ENCODE data around the gene RHOT1.
"Not testable (repeated sequence)": the region's sequence is repeated elsewhere in the genome, so short reads cannot be mapped to it uniquely, and the experiment has no call there.

The RHOT1 gene

DNA sequence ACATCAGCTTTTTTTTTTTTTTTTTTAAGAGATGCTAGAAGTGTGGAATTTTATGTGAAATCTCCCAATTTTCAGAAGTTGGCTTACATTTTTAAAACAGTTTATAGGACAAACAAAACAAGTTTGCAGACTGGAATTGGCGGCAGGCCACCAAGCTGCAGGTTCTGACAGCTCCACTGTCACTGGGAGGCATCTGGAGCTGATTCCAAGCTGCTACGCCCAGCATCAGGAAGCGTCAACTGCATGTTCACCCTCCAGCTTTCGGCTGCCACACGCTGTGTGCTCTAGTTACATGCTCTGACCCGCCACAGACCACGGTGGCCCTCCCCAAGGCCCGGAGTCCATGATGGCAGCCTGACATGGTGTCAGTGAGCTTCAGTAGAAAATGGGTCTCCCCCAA, 26.8 kb upstream of the RHOT1 start:
- not testable (repeated sequence) for H3K9me3 Mint-ChIP-seq (ENCODE audit: low read depth); H3K27me3 Mint-ChIP-seq; H3K27ac Mint-ChIP-seq; H3K36me3 Mint-ChIP-seq; H3K4me3 Mint-ChIP-seq
- H3K4me1 Mint-ChIP-seq (ENCODE audit: low read depth): peaks cover 16% of the 10 kb centered on the region

DNA sequence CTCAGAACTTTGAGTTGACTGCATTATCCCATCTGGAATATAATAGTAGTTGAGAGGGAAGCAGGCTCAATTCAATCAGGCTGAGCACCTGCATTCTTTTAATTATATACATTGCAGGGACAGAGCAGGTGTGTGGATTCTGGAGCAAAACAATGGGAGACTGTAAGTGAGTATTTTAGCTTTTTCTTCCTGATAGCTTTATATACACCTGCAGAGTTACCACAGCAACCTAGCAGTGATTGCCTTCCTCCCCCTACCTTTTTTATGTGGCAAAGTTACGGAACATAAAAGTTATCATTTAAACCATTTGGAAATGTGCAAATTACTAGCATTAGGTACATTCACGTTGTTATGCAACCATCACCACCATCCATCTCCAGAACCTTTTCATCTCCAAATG, 25.4 kb upstream of the RHOT1 start:
- Mint-ChIP-seq H3K27ac (no peak overlapping the region), H3K36me3 (no peaks in the 10 kb centered on the region), H3K4me3 (no peak overlapping the region), H3K9me3 (ENCODE audit: low read depth) (no peaks in the 10 kb centered on the region), H3K27me3 (no peaks in the 10 kb centered on the region), H3K4me1 (ENCODE audit: low read depth) (peaks cover 13% of the 10 kb centered on the region)

DNA sequence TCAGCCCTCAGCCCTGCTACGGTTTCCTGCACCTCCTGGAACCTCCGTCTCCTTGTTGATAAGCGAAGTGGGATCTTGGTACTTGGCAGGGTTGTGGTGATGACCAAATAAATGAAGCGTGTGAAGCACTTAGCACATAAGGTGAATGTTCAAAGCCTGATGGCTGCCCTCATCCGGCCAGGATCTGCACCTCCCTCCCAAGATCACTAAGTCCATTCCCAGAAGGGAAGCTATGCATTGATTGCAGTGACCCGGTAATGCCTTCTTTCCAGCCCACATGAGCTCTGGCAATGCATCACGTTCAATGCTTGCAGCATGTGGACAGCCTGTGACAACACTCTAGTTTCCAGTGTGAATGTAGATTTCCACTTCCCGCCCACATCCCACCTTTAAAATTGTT, 24.9 kb upstream of the RHOT1 start:
- Mint-ChIP-seq H3K4me1 (ENCODE audit: low read depth) (peaks cover 13% of the 10 kb centered on the region), H3K36me3 (no peaks in the 10 kb centered on the region), H3K27me3 (no peaks in the 10 kb centered on the region), H3K4me3 (no peak overlapping the region), H3K9me3 (ENCODE audit: low read depth) (no peaks in the 10 kb centered on the region), H3K27ac (no peak overlapping the region)

DNA sequence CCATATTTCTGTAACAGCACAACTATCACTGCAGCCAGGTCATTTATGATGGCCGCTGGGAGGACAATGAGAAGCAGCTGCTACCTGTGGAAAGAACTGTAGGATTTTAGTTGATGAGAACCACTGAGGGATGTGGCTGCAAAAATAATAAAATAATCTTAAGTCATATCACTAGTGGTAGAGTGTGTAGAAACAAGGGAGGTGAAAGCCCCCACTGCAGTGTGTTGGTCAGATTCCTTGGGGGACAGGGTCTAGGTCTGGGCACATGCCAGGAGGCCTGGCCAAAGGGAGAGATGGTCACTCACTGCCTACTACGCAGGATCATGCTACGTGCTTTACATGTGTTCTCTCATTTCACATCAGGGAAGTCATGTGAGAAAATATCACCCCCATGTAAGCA, 24.2 kb upstream of the RHOT1 start:
- not testable (repeated sequence) for H3K36me3 Mint-ChIP-seq; H3K27me3 Mint-ChIP-seq; H3K27ac Mint-ChIP-seq; H3K4me3 Mint-ChIP-seq; H3K9me3 Mint-ChIP-seq (ENCODE audit: low read depth)
- H3K4me1 Mint-ChIP-seq (ENCODE audit: low read depth): peaks cover 13% of the 10 kb centered on the region

DNA sequence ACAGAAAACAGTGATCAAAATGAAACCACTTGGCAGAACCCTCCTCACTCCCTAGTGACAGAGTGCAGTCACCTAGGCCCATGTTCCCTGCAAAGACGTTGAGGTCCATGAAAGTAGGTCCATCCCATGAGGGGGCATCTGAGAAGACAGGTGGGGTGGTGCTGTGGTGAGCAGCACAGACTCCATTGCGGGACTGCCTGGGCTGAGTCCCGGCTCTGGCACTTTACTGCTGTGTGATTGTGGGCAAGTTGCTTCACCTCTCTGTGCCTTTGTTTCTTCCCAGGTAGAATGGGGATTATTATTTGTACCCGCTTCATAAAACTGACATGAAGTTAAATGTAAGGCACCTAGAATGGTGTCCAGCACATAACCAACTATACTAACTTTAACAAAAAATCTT, 23.5 kb upstream of the RHOT1 start:
- Mint-ChIP-seq H3K4me3 (no peak overlapping the region), H3K9me3 (ENCODE audit: low read depth) (no peaks in the 10 kb centered on the region), H3K36me3 (no peaks in the 10 kb centered on the region), H3K27me3 (no peaks in the 10 kb centered on the region), H3K4me1 (ENCODE audit: low read depth) (peaks cover 12% of the 10 kb centered on the region), H3K27ac (no peak overlapping the region)

DNA sequence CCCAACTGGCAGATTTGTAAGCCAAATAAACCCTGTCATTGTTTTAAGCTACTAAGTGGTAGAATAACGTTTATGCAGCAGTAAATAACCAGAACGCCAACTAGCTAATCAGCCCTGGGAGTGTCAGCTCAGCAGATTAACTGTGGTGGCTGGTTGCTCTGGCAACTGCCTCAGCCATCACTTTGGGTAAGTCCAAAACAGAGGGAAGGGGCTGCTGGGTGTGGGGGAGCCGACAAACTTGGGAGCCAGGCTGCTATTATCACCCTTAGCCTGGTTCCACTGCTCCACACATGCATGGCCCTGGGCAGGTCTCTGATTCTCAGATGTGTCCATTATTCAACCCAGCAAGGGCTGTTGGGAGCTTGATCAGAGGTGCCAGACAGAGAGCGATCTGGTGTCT, 22.2 kb upstream of the RHOT1 start:
- peaks cover 8% of the 10 kb centered on the region for H3K4me1 Mint-ChIP-seq (ENCODE audit: low read depth)
- no peak overlapping the region for H3K4me3 Mint-ChIP-seq
- no peaks in the 10 kb centered on the region for H3K27me3 Mint-ChIP-seq
- H3K27ac Mint-ChIP-seq: no peak overlapping the region
- H3K36me3 Mint-ChIP-seq: no peaks in the 10 kb centered on the region
- no peaks in the 10 kb centered on the region for H3K9me3 Mint-ChIP-seq (ENCODE audit: low read depth)

DNA sequence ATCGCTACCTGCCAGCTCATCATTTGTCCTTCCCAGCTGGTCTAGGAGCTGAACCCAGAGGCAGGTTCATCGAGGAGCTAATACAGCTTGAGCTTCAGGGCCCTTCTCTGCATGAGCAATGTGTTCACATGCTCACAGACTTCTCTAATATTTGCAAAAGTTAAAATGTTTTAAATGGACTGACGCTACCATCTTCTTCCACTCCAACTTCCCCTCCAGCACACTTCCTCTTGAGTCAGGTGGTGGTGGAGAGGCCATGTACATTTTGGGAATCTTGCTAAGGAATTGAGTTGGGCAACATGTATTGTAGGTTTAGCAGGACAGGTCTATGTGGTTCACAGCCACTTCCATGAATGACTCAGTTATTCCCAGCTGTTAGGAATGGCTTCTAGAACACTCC, 21.6 kb upstream of the RHOT1 start:
- Mint-ChIP-seq H3K36me3 (no peaks in the 10 kb centered on the region), H3K9me3 (ENCODE audit: low read depth) (no peaks in the 10 kb centered on the region), H3K27me3 (no peaks in the 10 kb centered on the region), H3K4me3 (no peak overlapping the region), H3K27ac (no peak overlapping the region), H3K4me1 (ENCODE audit: low read depth) (peaks cover 8% of the 10 kb centered on the region)

DNA sequence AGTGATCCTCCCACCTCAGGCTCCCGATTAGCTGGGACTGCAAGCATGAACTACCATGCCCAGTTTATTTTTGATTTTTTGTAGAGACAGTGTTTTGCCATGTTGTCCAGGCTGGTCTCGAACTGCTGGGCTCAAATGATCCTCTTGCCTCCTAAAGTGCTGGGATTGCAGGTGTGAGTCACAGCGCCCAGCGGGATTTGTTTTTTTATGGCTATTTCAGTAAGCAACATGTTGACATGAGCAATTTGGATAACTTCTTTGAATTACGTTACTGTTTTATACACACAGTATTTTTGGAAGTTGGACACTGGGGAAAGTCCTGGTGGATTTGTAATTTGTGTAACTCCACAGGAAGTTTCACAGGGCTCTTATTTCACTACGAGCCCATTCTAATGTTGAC, 18.5 kb upstream of the RHOT1 start:
- H3K36me3 Mint-ChIP-seq: no peaks in the 10 kb centered on the region
- no peaks in the 10 kb centered on the region for H3K27me3 Mint-ChIP-seq
- H3K4me3 Mint-ChIP-seq: no peak overlapping the region
- peaks cover 20% of the 10 kb centered on the region for H3K4me1 Mint-ChIP-seq (ENCODE audit: low read depth)
- H3K9me3 Mint-ChIP-seq (ENCODE audit: low read depth): no peaks in the 10 kb centered on the region
- no peak overlapping the region for H3K27ac Mint-ChIP-seq

DNA sequence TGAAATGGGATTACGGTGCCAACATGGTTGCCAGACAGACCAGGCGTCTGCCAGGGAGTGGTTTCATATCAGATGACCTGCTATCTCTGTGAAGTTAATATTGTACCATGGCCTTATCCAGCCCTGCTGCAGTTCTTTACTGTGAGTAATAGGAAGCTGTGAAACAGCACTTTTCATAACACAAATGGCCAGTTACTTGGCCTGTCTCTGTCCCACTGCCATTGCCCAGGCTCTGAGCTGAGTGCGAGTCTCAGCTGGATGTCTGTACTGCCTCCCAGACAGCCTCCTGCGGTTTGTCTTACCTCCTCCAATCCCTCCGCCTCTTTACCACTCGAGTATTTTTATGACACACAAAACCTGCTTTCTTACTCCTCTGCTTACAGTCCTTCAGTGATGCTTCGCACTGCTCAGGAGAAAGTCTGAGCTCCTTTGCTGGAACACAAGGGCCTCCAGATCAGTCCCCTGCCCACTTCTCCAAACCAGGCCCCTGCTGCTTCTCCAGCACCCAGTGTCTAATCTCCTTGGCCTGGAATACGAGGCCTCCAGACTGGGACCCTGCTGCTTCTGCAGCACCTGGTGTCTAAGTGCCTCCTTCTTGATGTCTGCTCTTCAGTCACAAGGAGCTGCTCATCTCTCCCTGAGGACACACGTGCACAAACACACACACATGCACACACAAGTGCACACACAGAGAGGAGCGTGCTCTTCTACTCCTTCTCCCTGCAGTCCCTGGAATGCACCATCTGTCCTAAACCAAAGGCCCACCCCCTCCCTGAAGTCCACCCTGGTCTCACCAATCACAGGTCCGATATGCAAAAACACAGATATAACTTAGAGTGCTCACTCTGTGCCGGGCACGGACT, 17.1 kb upstream of the RHOT1 start:
- Mint-ChIP-seq H3K4me3 (no peak overlapping the region), H3K27ac (peak overlapping the region; percentile 58), H3K27me3 (no peaks in the 10 kb centered on the region), H3K4me1 (ENCODE audit: low read depth) (peaks cover 28% of the 10 kb centered on the region), H3K36me3 (peaks cover 2% of the 10 kb centered on the region), H3K9me3 (ENCODE audit: low read depth) (no peaks in the 10 kb centered on the region)

DNA sequence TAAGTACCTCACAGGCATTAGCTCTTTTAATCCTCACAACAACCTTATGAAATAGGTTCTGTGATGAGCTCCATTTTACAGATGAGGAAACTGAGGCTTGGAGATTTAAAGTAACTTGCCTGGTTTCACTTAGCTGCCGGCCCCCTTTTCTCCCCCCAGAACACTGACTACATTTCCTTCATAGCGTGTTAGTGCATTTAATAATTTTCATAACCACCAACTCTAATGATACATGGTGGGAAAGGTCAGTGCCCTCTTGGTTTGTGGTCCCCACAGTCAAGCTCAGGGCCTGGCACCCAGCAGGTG, 16.5 kb upstream of the RHOT1 start:
- Mint-ChIP-seq H3K27me3 (no peaks in the 10 kb centered on the region), H3K27ac (peak overlapping the region; percentile 58), H3K9me3 (ENCODE audit: low read depth) (no peaks in the 10 kb centered on the region), H3K36me3 (peaks cover 2% of the 10 kb centered on the region), H3K4me3 (peak overlapping the region; percentile 23), H3K4me1 (ENCODE audit: low read depth) (peaks cover 28% of the 10 kb centered on the region)

DNA sequence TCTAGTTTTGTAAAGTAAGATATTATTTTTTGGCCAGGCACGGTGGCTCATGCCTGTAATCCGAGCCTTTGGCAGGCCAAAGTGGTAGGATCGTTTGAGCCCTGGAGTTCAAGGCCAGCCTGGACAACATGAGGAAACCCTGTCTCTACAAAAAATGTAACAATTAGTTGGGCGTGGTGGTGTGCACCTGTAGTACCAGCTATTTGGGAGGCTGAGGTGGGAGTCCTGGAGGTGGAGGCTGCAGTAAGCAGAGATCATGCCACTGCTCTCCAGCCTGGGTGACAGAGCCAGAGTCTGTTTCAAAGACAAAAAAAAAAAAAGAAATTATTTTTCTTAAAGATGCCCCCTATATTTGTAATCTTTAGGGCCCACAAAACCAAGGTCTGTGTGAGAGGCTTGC, 16.0 kb upstream of the RHOT1 start:
- peak overlapping the region; percentile 23 for H3K4me3 Mint-ChIP-seq
- peak overlapping the region; percentile 96 for H3K27ac Mint-ChIP-seq
- H3K36me3 Mint-ChIP-seq: peaks cover 2% of the 10 kb centered on the region
- H3K9me3 Mint-ChIP-seq (ENCODE audit: low read depth): no peaks in the 10 kb centered on the region
- H3K4me1 Mint-ChIP-seq (ENCODE audit: low read depth): peaks cover 28% of the 10 kb centered on the region
- no peaks in the 10 kb centered on the region for H3K27me3 Mint-ChIP-seq

DNA sequence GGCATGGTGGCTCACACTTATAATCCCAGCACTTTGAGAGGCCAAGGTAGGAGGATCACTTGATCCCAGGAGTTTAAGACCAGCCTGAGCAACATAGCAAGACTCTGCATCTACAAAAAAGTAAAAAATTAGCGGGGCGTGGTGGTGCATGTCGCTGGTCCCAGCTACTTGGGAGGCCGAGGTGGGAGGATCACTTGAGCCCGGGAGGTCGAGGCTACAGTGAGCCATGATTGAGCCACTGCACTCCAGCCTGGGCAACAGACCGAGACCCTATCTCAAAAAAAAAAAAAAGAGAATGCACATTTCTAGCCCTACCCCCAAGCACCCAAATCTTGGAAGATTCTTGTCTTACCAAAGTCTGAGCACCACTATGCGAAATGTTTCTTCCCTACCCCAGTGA, 15.6 kb upstream of the RHOT1 start:
- Mint-ChIP-seq H3K4me1 (ENCODE audit: low read depth) (peaks cover 28% of the 10 kb centered on the region), H3K36me3 (peaks cover 2% of the 10 kb centered on the region), H3K9me3 (ENCODE audit: low read depth) (no peaks in the 10 kb centered on the region), H3K27ac (peak overlapping the region; percentile 96), H3K4me3 (peak overlapping the region; percentile 96), H3K27me3 (no peaks in the 10 kb centered on the region)

DNA sequence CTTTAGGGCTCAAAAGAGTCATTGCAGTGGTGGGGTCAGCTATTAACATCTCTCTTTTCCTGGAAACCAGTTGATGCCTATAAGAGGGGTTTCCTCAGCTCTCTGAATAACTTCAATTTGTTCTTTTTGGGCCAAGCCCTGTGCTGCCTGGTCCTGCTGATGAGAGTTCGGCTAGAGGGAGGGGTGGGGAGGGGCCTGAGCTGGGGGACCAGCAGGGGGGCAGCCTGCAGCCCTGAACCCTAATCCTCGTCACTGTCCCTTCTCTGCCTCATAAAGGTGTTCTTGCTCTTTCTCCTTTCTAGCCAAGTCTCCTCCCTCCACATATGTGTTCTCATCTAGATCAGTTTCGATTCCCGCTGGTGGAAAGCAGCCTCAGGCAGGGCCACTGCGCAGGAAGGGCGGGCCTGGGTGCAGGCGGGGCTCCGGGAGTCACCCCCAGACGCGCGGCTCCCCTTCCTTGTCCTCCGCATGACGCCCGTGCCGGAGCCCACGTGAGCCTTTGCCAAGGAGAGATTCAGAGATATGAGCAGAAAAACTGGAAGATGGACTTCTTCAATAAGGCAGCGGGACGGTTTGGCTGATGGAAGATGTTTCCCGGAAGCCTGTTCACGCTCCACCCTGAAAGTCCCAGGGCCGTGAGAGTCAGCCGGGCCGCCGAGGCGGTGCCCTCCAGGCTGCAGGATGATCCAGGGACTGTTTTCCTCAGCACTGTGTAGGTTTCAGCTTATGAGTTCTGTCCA, 15.0 kb upstream of the RHOT1 start:
- Mint-ChIP-seq H3K27me3 (no peaks in the 10 kb centered on the region), H3K4me1 (ENCODE audit: low read depth) (peaks cover 28% of the 10 kb centered on the region), H3K9me3 (ENCODE audit: low read depth) (no peaks in the 10 kb centered on the region), H3K36me3 (peaks cover 2% of the 10 kb centered on the region), H3K4me3 (peak overlapping the region; percentile 96), H3K27ac (peak overlapping the region; percentile 96)

DNA sequence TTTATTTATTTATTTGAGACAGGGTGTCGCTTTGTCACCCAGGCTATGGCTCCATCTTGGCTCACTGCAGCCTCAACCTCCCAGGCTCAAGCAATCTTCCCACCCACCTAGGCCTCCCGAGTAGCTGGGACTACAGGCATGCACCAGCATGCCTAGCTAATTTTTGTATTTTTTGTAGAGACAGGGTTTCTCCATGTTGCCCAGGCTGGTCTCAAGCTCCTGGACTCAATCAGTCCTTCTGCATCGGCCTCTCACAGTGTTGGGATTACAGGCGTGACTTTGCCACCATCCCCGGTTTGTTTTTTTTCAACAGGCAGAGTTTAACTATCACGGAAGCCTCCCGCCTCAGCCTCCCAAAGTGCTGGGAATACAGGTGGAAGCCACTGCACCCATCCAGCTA, 13.8 kb upstream of the RHOT1 start:
- H3K27me3 Mint-ChIP-seq; H3K9me3 Mint-ChIP-seq (ENCODE audit: low read depth); H3K36me3 Mint-ChIP-seq: not testable (repeated sequence)
- Mint-ChIP-seq H3K4me1 (ENCODE audit: low read depth) (peaks cover 28% of the 10 kb centered on the region), H3K4me3 (peak overlapping the region; percentile 96), H3K27ac (peak overlapping the region; percentile 68)

DNA sequence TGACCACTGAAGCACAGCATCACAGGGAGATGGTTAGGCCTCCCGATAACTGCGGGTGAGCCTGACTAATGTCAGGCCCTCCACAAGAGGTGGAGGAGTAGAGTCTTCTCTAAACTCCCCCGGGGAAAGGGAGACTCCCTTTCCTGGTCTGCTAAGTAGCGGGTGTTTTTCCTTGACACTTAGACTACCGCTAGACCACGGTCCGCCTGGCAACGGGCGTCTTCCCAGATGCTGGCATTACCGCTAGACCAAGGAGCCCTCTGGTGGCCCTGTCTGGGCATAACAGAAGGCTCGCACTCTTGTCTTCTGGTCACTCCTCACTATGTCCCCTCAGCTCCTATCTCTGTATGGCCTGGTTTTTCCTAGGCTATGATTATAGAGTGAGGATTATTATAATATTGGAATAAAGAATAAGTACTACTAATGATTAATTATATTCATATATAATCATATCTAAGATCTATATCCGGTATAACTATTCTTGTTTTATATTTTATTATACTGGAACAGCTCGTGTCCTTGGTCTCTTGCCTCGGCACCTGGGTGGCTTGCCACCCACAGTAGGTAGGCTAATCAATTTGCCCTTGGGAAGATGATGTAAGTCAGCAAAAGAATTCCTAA, 6.7 kb upstream of the RHOT1 start:
- not testable (repeated sequence) for H3K27ac Mint-ChIP-seq; H3K36me3 Mint-ChIP-seq; H3K4me3 Mint-ChIP-seq; H3K27me3 Mint-ChIP-seq; H3K9me3 Mint-ChIP-seq (ENCODE audit: low read depth)
- peaks cover 14% of the 10 kb centered on the region for H3K4me1 Mint-ChIP-seq (ENCODE audit: low read depth)
